GM18526 (cell line): Measurements from ENCODE around the gene MAPT.

ENCODE experiments used
- POLR2A ChIP-seq: IDR thresholded peaks from 3 replicates; pipeline ENCODE4 v1.6.1; 2011; ENCODE audit not compliant: insufficient read length; ENCODE audit errors: extremely low read depth

Gene MAPT

DNA sequence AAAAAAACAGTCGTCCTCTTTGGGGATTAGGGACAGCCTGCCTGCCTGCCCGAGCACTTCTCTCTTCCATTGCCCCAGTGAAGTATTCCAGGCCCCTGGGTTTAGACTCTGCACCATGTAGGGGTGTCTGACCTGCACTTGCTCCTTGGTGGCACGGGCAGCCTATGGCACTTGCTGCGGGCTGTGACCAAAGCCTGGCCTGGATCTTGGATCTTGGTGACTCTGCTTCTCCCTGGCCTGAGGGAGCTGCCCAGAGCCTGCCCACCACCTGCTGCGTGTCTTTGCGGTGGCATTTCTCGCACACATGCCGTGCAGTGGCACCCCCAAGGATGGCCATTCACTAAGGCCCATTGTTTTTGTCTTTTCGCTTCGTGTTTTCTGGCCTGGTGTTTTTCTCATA, 98.5 kb downstream of the MAPT start:
- no peak for TF ChIP-seq POLR2A

DNA sequence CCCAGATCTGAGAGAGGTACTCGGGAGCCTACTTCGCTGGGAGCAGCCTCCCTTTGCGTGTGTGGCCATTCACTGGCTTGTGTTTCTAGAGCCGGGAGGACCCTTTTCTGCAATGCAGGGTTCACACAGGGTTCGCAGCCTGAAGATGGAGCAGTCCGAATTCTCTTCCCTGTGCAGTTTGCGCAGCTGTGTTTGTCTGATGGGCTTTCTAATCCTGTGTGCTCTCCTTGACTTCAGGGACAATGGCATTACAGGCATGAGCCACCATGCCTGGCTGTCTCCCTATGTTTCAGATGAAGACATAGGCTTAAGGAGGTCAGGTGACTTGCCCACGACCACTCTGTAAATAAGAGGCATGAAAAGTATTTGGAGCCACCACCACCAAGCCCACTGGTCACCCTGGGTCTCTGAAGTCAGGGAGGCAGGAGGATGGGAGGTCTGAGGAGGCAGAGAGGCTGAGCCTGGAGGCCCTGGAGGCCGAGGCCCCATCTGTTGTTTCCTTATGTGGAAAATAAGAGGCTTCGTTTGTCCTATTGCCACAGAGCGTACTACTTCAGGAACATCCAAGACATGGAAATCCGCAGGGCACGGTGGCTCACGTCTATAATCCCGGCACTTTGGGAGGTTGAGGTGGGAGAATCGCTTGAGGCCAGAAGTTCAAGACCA, 99.7 kb downstream of the MAPT start:
- no peak for TF ChIP-seq POLR2A

DNA sequence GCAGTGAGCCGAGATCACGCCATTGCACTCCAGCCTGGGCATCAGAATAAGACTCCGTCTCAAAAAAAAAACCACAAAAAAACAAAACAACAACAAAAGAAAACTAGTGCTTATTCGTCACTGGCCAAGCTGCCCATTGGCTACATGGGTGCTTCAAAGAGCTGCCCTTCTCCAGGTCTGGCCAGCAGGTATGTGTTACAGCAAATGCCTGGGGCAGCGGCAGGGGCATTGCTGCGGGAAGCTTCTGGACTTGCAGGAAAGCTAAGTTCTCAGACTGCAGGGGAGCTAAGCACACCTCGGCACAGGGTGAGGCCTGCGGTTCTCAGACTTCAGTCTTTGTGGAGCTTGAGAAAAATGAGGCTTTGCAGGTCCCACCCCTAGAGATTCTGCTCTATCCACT, 100.6 kb downstream of the MAPT start:
- no peak for TF ChIP-seq POLR2A

DNA sequence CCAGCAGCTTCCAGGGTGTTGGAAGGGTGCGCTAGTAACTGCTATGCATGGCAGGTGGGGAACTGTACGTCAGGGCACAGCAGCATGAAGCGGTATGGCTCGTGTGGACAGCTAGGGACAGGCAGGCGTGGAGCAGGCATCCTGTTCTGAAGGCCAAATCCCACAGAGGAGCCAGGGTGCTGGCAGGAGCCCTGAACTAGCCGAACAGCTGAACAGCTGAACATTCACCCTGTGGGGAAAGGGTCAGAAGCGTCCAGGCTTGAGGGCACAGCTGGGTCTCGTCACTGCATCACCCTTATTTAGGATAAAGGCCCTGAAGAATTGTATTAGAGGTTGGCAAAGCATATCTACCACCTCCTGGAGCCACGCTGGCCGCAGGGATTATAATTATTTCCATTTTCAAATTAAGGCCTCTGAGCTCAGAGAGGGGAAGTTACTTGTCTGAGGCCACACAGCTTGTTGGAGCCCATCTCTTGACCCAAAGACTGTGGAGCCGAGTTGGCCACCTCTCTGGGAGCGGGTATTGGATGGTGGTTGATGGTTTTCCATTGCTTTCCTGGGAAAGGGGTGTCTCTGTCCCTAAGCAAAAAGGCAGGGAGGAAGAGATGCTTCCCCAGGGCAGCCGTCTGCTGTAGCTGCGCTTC, 101.4 kb downstream of the MAPT start:
- TF ChIP-seq POLR2A, result no peak

DNA sequence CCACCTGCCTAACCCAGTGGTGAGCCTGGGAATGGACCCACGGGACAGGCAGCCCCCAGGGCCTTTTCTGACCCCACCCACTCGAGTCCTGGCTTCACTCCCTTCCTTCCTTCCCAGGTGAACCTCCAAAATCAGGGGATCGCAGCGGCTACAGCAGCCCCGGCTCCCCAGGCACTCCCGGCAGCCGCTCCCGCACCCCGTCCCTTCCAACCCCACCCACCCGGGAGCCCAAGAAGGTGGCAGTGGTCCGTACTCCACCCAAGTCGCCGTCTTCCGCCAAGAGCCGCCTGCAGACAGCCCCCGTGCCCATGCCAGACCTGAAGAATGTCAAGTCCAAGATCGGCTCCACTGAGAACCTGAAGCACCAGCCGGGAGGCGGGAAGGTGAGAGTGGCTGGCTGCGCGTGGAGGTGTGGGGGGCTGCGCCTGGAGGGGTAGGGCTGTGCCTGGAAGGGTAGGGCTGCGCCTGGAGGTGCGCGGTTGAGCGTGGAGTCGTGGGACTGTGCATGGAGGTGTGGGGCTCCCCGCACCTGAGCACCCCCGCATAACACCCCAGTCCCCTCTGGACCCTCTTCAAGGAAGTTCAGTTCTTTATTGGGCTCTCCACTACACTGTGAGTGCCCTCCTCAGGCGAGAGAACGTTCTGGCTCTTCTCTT, 102.1 kb downstream of the MAPT start:
- TF ChIP-seq POLR2A, result no peak

DNA sequence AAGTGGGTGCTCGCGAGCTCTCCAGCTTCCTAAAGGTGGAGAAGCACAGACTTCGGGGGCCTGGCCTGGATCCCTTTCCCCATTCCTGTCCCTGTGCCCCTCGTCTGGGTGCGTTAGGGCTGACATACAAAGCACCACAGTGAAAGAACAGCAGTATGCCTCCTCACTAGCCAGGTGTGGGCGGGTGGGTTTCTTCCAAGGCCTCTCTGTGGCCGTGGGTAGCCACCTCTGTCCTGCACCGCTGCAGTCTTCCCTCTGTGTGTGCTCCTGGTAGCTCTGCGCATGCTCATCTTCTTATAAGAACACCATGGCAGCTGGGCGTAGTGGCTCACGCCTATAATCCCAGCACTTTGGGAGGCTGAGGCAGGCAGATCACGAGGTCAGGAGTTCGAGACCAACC, 102.8 kb downstream of the MAPT start:
- TF ChIP-seq POLR2A, result no peak

DNA sequence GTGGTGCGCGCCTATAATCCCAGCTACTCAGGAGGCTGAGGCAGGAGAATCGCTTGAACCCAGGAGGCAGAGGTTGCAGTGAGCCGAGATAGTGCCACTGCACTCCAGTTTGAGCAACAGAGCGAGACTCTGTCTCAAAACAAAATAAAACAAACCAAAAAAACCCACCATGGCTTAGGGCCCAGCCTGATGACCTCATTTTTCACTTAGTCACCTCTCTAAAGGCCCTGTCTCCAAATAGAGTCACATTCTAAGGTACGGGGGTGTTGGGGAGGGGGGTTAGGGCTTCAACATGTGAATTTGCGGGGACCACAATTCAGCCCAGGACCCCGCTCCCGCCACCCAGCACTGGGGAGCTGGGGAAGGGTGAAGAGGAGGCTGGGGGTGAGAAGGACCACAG, 103.3 kb downstream of the MAPT start:
- TF ChIP-seq POLR2A, result no peak

DNA sequence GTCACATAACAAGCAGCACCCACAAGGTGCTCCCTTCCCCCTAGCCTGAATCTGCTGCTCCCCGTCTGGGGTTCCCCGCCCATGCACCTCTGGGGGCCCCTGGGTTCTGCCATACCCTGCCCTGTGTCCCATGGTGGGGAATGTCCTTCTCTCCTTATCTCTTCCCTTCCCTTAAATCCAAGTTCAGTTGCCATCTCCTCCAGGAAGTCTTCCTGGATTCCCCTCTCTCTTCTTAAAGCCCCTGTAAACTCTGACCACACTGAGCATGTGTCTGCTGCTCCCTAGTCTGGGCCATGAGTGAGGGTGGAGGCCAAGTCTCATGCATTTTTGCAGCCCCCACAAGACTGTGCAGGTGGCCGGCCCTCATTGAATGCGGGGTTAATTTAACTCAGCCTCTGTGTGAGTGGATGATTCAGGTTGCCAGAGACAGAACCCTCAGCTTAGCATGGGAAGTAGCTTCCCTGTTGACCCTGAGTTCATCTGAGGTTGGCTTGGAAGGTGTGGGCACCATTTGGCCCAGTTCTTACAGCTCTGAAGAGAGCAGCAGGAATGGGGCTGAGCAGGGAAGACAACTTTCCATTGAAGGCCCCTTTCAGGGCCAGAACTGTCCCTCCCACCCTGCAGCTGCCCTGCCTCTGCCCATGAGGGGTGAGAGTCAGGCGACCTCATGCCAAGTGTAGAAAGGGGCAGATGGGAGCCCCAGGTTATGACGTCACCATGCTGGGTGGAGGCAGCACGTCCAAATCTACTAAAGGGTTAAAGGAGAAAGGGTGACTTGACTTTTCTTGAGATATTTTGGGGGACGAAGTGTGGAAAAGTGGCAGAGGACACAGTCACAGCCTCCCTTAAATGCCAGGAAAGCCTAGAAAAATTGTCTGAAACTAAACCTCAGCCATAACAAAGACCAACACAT, 104.9 kb downstream of the MAPT start, which contains the start of gene STH:
Gene STH, plus strand, starts transcription at position 264 of the 913 bp plus-strand sequence. Its CDS starts 30 bp downstream, at position 294.
- no peak for TF ChIP-seq POLR2A

DNA sequence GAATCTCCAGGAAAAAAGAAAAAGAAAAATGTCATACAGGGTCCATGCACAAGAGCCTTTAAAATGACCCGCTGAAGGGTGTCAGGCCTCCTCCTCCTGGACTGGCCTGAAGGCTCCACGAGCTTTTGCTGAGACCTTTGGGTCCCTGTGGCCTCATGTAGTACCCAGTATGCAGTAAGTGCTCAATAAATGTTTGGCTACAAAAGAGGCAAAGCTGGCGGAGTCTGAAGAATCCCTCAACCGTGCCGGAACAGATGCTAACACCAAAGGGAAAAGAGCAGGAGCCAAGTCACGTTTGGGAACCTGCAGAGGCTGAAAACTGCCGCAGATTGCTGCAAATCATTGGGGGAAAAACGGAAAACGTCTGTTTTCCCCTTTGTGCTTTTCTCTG, 105.5 kb downstream of the MAPT start:
- TF ChIP-seq POLR2A, result no peak

DNA sequence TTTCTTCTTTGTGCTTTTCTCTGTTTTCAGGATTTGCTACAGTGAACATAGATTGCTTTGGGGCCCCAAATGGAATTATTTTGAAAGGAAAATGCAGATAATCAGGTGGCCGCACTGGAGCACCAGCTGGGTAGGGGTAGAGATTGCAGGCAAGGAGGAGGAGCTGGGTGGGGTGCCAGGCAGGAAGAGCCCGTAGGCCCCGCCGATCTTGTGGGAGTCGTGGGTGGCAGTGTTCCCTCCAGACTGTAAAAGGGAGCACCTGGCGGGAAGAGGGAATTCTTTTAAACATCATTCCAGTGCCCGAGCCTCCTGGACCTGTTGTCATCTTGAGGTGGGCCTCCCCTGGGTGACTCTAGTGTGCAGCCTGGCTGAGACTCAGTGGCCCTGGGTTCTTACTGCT, 105.9 kb downstream of the MAPT start:
- TF ChIP-seq POLR2A, result no peak

DNA sequence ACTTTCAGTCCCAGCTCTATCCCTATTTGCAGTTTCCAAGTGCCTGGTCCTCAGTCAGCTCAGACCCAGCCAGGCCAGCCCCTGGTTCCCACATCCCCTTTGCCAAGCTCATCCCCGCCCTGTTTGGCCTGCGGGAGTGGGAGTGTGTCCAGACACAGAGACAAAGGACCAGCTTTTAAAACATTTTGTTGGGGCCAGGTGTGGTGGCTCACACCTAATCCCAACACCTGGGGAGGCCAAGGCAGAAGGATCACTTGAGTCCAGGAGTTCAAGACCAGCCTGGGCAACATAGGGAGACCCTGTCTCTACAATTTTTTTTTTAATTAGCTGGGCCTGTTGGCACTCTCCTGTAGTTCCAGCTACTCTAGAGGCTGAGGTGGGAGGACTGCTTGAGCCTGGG, 106.4 kb downstream of the MAPT start:
- TF ChIP-seq POLR2A, result no peak

DNA sequence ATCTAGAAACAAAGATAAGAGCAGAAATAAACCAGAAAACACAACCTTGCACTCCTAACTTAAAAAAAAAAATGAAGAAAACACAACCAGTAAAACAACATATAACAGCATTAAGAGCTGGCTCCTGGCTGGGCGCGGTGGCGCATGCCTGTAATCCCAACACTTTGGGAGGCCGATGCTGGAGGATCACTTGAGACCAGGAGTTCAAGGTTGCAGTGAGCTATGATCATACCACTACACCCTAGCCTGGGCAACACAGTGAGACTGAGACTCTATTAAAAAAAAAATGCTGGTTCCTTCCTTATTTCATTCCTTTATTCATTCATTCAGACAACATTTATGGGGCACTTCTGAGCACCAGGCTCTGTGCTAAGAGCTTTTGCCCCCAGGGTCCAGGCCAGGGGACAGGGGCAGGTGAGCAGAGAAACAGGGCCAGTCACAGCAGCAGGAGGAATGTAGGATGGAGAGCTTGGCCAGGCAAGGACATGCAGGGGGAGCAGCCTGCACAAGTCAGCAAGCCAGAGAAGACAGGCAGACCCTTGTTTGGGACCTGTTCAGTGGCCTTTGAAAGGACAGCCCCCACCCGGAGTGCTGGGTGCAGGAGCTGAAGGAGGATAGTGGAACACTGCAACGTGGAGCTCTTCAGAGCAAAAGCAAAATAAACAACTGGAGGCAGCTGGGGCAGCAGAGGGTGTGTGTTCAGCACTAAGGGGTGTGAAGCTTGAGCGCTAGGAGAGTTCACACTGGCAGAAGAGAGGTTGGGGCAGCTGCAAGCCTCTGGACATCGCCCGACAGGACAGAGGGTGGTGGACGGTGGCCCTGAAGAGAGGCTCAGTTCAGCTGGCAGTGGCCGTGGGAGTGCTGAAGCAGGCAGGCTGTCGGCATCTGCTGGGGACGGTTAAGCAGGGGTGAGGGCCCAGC, 107.3 kb downstream of the MAPT start:
- TF ChIP-seq POLR2A, result no peak

DNA sequence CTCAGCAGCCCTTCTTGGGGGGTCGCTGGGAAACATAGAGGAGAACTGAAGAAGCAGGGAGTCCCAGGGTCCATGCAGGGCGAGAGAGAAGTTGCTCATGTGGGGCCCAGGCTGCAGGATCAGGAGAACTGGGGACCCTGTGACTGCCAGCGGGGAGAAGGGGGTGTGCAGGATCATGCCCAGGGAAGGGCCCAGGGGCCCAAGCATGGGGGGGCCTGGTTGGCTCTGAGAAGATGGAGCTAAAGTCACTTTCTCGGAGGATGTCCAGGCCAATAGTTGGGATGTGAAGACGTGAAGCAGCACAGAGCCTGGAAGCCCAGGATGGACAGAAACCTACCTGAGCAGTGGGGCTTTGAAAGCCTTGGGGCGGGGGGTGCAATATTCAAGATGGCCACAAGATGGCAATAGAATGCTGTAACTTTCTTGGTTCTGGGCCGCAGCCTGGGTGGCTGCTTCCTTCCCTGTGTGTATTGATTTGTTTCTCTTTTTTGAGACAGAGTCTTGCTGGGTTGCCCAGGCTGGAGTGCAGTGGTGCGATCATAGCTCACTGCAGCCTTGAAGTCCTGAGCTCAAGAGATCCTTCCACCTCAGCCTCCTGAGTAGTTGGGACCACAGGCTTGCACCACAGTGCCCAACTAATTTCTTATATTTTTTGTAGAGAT, 108.1 kb downstream of the MAPT start:
- no peak for TF ChIP-seq POLR2A

DNA sequence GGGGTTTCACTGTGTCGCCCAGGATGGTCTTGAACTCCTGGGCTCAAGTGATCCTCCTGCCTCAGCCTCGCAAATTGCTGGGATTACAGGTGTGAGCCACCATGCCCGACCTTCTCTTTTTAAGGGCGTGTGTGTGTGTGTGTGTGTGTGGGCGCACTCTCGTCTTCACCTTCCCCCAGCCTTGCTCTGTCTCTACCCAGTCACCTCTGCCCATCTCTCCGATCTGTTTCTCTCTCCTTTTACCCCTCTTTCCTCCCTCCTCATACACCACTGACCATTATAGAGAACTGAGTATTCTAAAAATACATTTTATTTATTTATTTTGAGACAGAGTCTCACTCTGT, 108.6 kb downstream of the MAPT start:
- TF ChIP-seq POLR2A, result no peak
